WTC11 (cell line): Measurements from ENCODE around the gene CYP21A2.
"Not testable (repeated sequence)": the region's sequence is repeated elsewhere in the genome, so short reads cannot be mapped to it uniquely, and the experiment has no call there.

Source experiments
- CTCF ChIP-seq: fragments of 200-600 bp; IDR thresholded peaks from 2 replicates; pipeline ENCODE4 v1.8.0; 2022; ENCODE audit warnings: antibody characterized with exemption
- E2F1 ChIP-seq: sonication (generic); formaldehyde crosslinking; IDR thresholded peaks from 2 replicates; pipeline ENCODE4 v1.8.0; 2022; ENCODE audit warnings: mild to moderate bottlenecking, missing genetic modification reagents
- FOXK1 ChIP-seq: sonication (generic); formaldehyde crosslinking; IDR thresholded peaks from 2 replicates; pipeline ENCODE4 v1.8.0; 2022; ENCODE audit warnings: mild to moderate bottlenecking, moderate library complexity, missing genetic modification reagents
- NR2C2 ChIP-seq: sonication (generic); formaldehyde crosslinking; IDR thresholded peaks from 2 replicates; pipeline ENCODE4 v1.8.0; 2022; ENCODE audit warnings: mild to moderate bottlenecking, missing genetic modification reagents
- SP1 ChIP-seq: sonication (generic); formaldehyde crosslinking; conservative IDR thresholded peaks from 2 replicates; pipeline ENCODE4 v1.8.1; 2022; ENCODE audit warnings: missing genetic modification reagents
- ZNF138 ChIP-seq: sonication (generic); formaldehyde crosslinking; conservative IDR thresholded peaks from 2 replicates; pipeline ENCODE4 v1.8.1; 2022; ENCODE audit warnings: mild to moderate bottlenecking, moderate library complexity, missing genetic modification reagents
- TF ChIP-seq, protein P1 (sequence below): sonication (generic); formaldehyde crosslinking; IDR thresholded peaks from 2 replicates; pipeline ENCODE4 v1.8.1; 2023; ENCODE audit warnings: mild to moderate bottlenecking, missing genetic modification reagents, moderate library complexity
- TF ChIP-seq, protein P2 (sequence below): sonication (generic); formaldehyde crosslinking; IDR thresholded peaks from 2 replicates; pipeline ENCODE4 v1.8.1; 2022; ENCODE audit warnings: missing genetic modification reagents, borderline replicate concordance
- TF ChIP-seq, protein P3 (sequence below): fragments of 250-450 bp; sonication (Bioruptor Pico); IDR thresholded peaks from 2 replicates; pipeline ENCODE4 v1.8.0; 2021; ENCODE audit warnings: mild to moderate bottlenecking

DNA sequence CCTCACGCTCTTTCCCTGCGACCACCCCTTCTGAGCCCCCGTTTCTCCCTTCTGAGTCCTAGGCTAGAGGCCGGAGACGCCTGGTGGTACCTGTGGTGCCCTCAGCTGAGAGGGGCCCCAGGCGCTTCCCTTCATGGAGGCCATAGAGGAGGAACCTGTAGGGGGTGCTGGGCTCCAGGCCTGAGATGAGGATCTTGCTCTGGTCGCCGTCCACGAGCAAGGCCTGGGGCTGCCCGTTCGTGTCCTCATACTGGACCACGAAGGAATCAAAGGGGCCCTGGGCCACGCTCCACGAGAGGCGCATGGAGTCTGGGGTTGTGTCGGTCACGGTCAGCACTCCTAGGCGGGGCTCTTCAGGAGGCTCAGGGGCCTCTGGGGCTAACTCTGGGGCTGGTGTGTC, 6.7 kb downstream of the CYP21A2 start:
- TF ChIP-seq FOXK1 (CRISPR knock-in tag); CTCF; NR2C2 (CRISPR knock-in tag); ZNF138 (CRISPR knock-in tag); SP1; E2F1 (CRISPR knock-in tag): not testable (repeated sequence)
- TF ChIP-seq, protein P1, sequence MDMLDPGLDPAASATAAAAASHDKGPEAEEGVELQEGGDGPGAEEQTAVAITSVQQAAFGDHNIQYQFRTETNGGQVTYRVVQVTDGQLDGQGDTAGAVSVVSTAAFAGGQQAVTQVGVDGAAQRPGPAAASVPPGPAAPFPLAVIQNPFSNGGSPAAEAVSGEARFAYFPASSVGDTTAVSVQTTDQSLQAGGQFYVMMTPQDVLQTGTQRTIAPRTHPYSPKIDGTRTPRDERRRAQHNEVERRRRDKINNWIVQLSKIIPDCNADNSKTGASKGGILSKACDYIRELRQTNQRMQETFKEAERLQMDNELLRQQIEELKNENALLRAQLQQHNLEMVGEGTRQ (CRISPR knock-in tag), result not testable (repeated sequence)
- TF ChIP-seq, protein P2, sequence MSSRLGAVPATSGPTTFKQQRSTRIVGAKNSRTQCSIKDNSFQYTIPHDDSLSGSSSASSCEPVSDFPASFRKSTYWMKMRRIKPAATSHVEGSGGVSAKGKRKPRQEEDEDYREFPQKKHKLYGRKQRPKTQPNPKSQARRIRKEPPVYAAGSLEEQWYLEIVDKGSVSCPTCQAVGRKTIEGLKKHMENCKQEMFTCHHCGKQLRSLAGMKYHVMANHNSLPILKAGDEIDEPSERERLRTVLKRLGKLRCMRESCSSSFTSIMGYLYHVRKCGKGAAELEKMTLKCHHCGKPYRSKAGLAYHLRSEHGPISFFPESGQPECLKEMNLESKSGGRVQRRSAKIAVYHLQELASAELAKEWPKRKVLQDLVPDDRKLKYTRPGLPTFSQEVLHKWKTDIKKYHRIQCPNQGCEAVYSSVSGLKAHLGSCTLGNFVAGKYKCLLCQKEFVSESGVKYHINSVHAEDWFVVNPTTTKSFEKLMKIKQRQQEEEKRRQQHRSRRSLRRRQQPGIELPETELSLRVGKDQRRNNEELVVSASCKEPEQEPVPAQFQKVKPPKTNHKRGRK (CRISPR knock-in tag), result not testable (repeated sequence)
- TF ChIP-seq, protein P3, sequence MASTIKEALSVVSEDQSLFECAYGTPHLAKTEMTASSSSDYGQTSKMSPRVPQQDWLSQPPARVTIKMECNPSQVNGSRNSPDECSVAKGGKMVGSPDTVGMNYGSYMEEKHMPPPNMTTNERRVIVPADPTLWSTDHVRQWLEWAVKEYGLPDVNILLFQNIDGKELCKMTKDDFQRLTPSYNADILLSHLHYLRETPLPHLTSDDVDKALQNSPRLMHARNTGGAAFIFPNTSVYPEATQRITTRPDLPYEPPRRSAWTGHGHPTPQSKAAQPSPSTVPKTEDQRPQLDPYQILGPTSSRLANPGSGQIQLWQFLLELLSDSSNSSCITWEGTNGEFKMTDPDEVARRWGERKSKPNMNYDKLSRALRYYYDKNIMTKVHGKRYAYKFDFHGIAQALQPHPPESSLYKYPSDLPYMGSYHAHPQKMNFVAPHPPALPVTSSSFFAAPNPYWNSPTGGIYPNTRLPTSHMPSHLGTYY, result not testable (repeated sequence)
